Esophagus muscularis mucosa (tissue), 4 donors: ENCODE measurements around the gene KCNAB2.

Source experiments
- CTCF ChIP-seq, 3 experiments: fragments of 200-600 bp in 2 of 3; fragments of 450-650 bp in 1 of 3; sonication (generic) in 2 of 3; IDR thresholded peaks; one replicate each; pipeline ENCODE4 v1.5.1; 2017 to 2019; ENCODE audit warnings: antibody characterized with exemption in 3 of 3, mild to moderate bottlenecking in 2 of 3, moderate library complexity in 1 of 3
- EP300 ChIP-seq: sonication (generic); formaldehyde crosslinking; IDR thresholded peaks from one replicate; pipeline ENCODE4 v1.6.1; 2017; ENCODE audit warnings: antibody characterized with exemption
- POLR2A ChIP-seq: fragments of 450-650 bp; IDR thresholded peaks from one replicate; pipeline ENCODE4 v1.6.1; 2017; ENCODE audit warnings: antibody characterized with exemption, moderate library complexity, mild to moderate bottlenecking, low read depth
- POLR2AphosphoS5 ChIP-seq, 2 donors: sonication (generic); formaldehyde crosslinking; IDR thresholded peaks; one replicate each; pipeline ENCODE4 v1.6.1; 2017; ENCODE audit warnings: antibody characterized with exemption in 2 of 2

- TF ChIP-seq CTCF (IDR thresholded peaks at IDR 0.05) (no peak), EP300 (no peak), POLR2A (no peak), POLR2AphosphoS5 (IDR thresholded peaks at IDR 0.05) (peak in 1 of 2 donors; percentile 40)
Observed at GRCh38 chr1:6098303-6099215, 52.9 kb downstream of the KCNAB2 start.
